Nephron progenitor cell (in vitro differentiated cells): ENCODE measurements around the gene DNMT3B.
A peak's percentile ranks its signal among the peaks of the same experiment; 100 is the strongest.

ENCODE experiments used
- DNase-seq: peaks from one replicate; pipeline ENCODE4 v3.0.0; 2021
- H3K27ac Mint-ChIP-seq: 2 replicates; pipeline ENCODE4 v1.8.0; 2021; ENCODE audit warnings: mild to moderate bottlenecking, moderate library complexity, mixed read lengths
- H3K27me3 Mint-ChIP-seq: 2 replicates; pipeline ENCODE4 v1.8.0; 2021; ENCODE audit warnings: mild to moderate bottlenecking, low read depth, mixed read lengths; ENCODE audit not compliant: poor library complexity
- H3K36me3 Mint-ChIP-seq: 2 replicates; pipeline ENCODE4 v1.8.0; 2021; ENCODE audit warnings: low read depth, mixed read lengths
- H3K4me1 Mint-ChIP-seq: 2 replicates; pipeline ENCODE4 v1.8.0; 2021; ENCODE audit warnings: mixed read lengths
- H3K4me3 Mint-ChIP-seq: 2 replicates; pipeline ENCODE4 v1.8.0; 2021; ENCODE audit warnings: mild to moderate bottlenecking, moderate library complexity, mixed read lengths
- H3K9me3 Mint-ChIP-seq: 2 replicates; pipeline ENCODE4 v1.8.0; 2021; ENCODE audit warnings: mild to moderate bottlenecking, moderate library complexity, mixed read lengths
- CTCF ChIP-seq: fragments of 200-600 bp; sonication (generic); IDR thresholded peaks from 2 replicates; pipeline ENCODE4 v1.5.0; 2021; ENCODE audit warnings: antibody characterized with exemption

The DNMT3B gene

GRCh38 chr20:32777177-32777956 lies 15.2 kb downstream of the DNMT3B start:
- H3K4me1 Mint-ChIP-seq = peaks cover 62% of the 10 kb centered on the region
- H3K27me3 Mint-ChIP-seq = peaks cover 5% of the 10 kb centered on the region
- H3K36me3 Mint-ChIP-seq = peaks cover 13% of the 10 kb centered on the region

GRCh38 chr20:32779500-32780211 lies 17.5 kb downstream of the DNMT3B start:
- H3K36me3 Mint-ChIP-seq = peaks cover 28% of the 10 kb centered on the region
- H3K4me3 Mint-ChIP-seq = no peak overlapping the region
- peak; percentile 84 for DNase-seq
- peak overlapping the region; percentile 48 for H3K27ac Mint-ChIP-seq
- no peaks in the 10 kb centered on the region for H3K9me3 Mint-ChIP-seq
- H3K4me1 Mint-ChIP-seq = peaks cover 50% of the 10 kb centered on the region
- no peak for TF ChIP-seq CTCF
- peaks cover 5% of the 10 kb centered on the region for H3K27me3 Mint-ChIP-seq

More at GRCh38 chr20:32777177-32777956, 15.2 kb downstream of the DNMT3B start:
- no peaks in the 10 kb centered on the region for H3K9me3 Mint-ChIP-seq
- no peak overlapping the region for H3K4me3 Mint-ChIP-seq
- H3K27ac Mint-ChIP-seq = peak overlapping the region; percentile 79
- TF ChIP-seq CTCF = no peak
- DNase-seq = no peak

GRCh38 chr20:32780278-32780677 lies 18.1 kb downstream of the DNMT3B start:
- H3K36me3 Mint-ChIP-seq = peaks cover 32% of the 10 kb centered on the region
- TF ChIP-seq CTCF = no peak
- no peak overlapping the region for H3K27ac Mint-ChIP-seq
- H3K4me1 Mint-ChIP-seq = peaks cover 48% of the 10 kb centered on the region
- no peaks in the 10 kb centered on the region for H3K9me3 Mint-ChIP-seq
- no peak overlapping the region for H3K4me3 Mint-ChIP-seq
- H3K27me3 Mint-ChIP-seq = peaks cover under 1% of the 10 kb centered on the region
- DNase-seq = no peak

- no peaks in the 10 kb centered on the region for H3K27me3 Mint-ChIP-seq
- H3K9me3 Mint-ChIP-seq = no peaks in the 10 kb centered on the region
- no peak for TF ChIP-seq CTCF
- peak overlapping the region; percentile 74 for H3K27ac Mint-ChIP-seq
- peaks cover 40% of the 10 kb centered on the region for H3K4me1 Mint-ChIP-seq
- H3K4me3 Mint-ChIP-seq = no peak overlapping the region
- peaks cover 38% of the 10 kb centered on the region for H3K36me3 Mint-ChIP-seq
- no peak for DNase-seq
Measured at GRCh38 chr20:32780749-32781655, 18.8 kb downstream of the DNMT3B start.

GRCh38 chr20:32784369-32785080 lies 22.3 kb downstream of the DNMT3B start:
- TF ChIP-seq CTCF = no peak
- H3K27ac Mint-ChIP-seq = no peak overlapping the region
- H3K4me3 Mint-ChIP-seq = no peak overlapping the region
- peaks cover 2% of the 10 kb centered on the region for H3K27me3 Mint-ChIP-seq
- no peak for DNase-seq
- peaks cover 63% of the 10 kb centered on the region for H3K36me3 Mint-ChIP-seq
- H3K9me3 Mint-ChIP-seq = no peaks in the 10 kb centered on the region
- peaks cover 16% of the 10 kb centered on the region for H3K4me1 Mint-ChIP-seq
